ENCODE results near the gene PIGK.

Gene PIGK

DNA sequence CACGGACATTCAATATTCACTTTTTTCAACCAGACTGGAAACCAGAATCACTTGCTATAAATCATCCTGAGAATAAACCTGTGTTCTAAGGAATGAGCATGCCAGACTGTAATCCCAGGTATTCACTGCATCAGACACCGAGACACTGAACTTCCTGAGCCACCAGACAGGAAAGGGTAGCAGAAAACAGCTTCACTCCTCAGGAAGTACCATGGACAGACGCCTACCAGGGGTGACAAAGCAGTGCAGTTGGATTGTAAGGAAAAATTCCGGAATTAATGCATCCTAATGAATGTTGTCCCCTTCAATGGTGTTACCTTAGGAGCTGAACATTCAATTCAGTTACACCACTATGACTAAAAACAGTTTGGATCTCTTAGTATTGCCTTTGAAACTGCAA lies 156.1 kb downstream of the PIGK start:
- Histone ChIP-seq H3K4me3 (ENCODE audit: low read length) (no peak overlapping the region), H3K36me3 (ENCODE audit: insufficient read depth, low read length) (peaks cover 3% of the 10 kb centered on the region; the same call in 1 of the 2 replicates), H3K9me3 (ENCODE audit: insufficient read depth, low read depth, low read length) (no peaks in the 10 kb centered on the region), H3K9ac (ENCODE audit: low read depth, low read length) (no peak overlapping the region), H3K27me3 (ENCODE audit: insufficient read depth, low read length) (no peaks in the 10 kb centered on the region), H3K4me1 (ENCODE audit: insufficient read depth, low read length) (peaks cover 24% of the 10 kb centered on the region), H3K27ac (ENCODE audit: low read depth, low read length) (no peak overlapping the region)
- WGBS = 89% methylated on average over 4 of the region's 4 CpGs

DNA sequence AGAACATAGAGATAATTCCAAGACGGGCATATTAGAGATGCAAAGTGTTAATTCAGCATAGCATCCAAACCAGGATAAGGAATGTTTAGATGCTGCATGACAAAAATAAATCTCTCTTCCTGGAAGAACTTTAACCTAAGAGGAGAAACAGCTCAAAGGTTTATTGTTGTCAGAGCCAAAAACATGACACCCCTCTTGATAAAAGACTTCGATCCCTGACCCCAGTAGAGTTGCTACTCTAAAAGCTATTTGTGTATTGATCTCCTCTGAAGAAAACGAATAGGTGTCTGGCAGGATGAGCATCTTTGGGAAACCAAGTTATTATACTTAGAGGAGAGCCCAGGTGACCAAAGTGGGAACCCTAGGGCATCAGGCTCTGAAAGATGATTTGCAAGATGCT lies 158.1 kb downstream of the PIGK start:
- no peaks in the 10 kb centered on the region for H3K27me3 ChIP-seq (ENCODE audit: insufficient read depth, low read length)
- H3K36me3 ChIP-seq (ENCODE audit: insufficient read depth, low read length) = peaks cover 3% of the 10 kb centered on the region; the same call in 1 of the 2 replicates
- 96% methylated on average over 3 of the region's 3 CpGs for WGBS
- H3K4me1 ChIP-seq (ENCODE audit: insufficient read depth, low read length) = peaks cover 28% of the 10 kb centered on the region
- H3K9me3 ChIP-seq (ENCODE audit: insufficient read depth, low read depth, low read length) = no peaks in the 10 kb centered on the region
- no peak overlapping the region for H3K9ac ChIP-seq (ENCODE audit: low read depth, low read length)
- no peak overlapping the region for H3K4me3 ChIP-seq (ENCODE audit: low read length)
- H3K27ac ChIP-seq (ENCODE audit: low read depth, low read length) = no peak overlapping the region

DNA sequence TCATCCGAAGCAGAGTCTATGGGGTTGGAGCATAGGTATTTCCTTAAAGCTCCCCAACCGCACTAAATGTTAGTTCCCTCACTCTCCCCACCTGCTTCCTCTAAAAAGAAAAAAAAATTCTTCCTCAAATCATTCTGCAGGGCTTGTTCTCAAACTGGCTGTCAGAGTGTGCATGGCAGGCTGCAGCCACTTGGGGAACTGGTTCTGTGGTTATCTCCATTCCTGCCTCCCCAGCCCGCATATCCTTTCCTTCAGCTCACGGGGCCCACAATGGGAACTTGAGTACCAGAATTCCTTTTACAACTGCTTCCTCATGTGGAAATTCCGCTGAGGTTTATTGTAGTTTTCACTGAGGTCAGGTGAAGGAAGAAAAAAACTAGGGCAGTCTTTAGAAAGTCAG lies 159.2 kb downstream of the PIGK start:
- H3K4me1 ChIP-seq (ENCODE audit: insufficient read depth, low read length) = peaks cover 28% of the 10 kb centered on the region
- 60% methylated on average over 5 of the region's 5 CpGs for WGBS
- no peaks in the 10 kb centered on the region for H3K27me3 ChIP-seq (ENCODE audit: insufficient read depth, low read length)

DNA sequence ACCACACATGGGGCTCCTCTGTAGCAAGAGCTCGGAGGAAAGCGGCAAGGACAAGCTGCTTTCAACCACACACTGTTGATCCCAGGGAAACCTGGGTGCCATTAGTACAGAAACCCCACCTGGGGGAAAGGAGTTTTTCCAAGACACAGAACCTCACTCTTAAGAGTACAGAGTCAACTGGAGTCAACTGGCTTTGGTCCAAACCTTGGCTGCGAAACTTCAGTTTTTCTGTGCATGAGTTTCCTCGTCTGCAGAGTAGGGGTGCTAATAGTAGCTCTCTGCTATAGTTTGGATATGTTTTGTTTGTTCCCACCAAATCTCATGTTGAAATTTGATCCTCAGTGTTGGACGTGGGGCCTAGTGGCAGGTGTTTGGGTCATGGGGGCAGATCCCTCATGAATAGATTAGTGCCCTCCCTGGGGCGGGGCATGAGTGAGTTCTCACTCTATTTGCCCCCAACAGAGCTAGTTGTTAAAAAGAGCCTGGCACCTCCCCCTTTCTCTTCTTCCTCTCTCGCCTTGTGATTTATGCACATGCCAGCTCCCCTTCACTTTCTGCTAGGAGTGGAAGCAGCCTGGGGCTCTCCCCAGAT lies 161.1 kb downstream of the PIGK start:
- no peaks in the 10 kb centered on the region; the same call in 1 of the 2 replicates for H3K36me3 ChIP-seq (ENCODE audit: insufficient read depth, low read length)
- WGBS = 75% methylated on average over 7 of the region's 7 CpGs

More for the DNA sequence above, 159.2 kb downstream of the PIGK start:
- H3K9me3 ChIP-seq (ENCODE audit: insufficient read depth, low read depth, low read length) = no peaks in the 10 kb centered on the region
- peak overlapping the region; percentile 43; the same call in 1 of the 2 replicates for H3K27ac ChIP-seq (ENCODE audit: low read depth, low read length)
- H3K4me3 ChIP-seq (ENCODE audit: low read length) = no peak overlapping the region
- H3K9ac ChIP-seq (ENCODE audit: low read depth, low read length) = no peak overlapping the region
- peaks cover 3% of the 10 kb centered on the region; the same call in 1 of the 2 replicates for H3K36me3 ChIP-seq (ENCODE audit: insufficient read depth, low read length)

DNA sequence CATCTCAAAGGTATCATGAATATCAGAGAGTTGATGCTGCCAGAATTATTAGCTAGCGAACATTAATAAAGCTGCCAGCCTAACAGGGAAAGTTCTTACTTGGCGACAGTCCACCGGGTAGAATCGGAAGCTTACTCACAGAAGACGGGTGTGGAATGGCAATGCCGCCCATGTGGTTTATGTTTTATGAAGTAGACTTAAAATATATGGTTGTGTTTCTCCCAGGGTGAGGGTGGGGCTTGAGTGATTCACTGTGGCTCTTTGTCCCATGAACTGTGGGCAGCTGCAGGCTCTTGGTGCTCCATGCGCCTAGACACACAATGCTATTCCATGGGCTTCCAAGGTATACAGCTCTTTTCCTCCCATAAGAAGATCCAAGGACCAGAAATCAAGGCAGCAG lies 162.7 kb downstream of the PIGK start:
- Histone ChIP-seq H3K4me3 (ENCODE audit: low read length) (no peak overlapping the region), H3K4me1 (ENCODE audit: insufficient read depth, low read length) (peaks cover 28% of the 10 kb centered on the region), H3K9ac (ENCODE audit: low read depth, low read length) (no peak overlapping the region), H3K9me3 (ENCODE audit: insufficient read depth, low read depth, low read length) (no peaks in the 10 kb centered on the region), H3K27ac (ENCODE audit: low read depth, low read length) (no peak overlapping the region), H3K36me3 (ENCODE audit: insufficient read depth, low read length) (no peaks in the 10 kb centered on the region; the same call in 1 of the 2 replicates), H3K27me3 (ENCODE audit: insufficient read depth, low read length) (no peaks in the 10 kb centered on the region)
- WGBS = 97% methylated on average over 7 of the region's 7 CpGs

More for the DNA sequence above, 161.1 kb downstream of the PIGK start:
- Histone ChIP-seq H3K4me1 (ENCODE audit: insufficient read depth, low read length) (peaks cover 28% of the 10 kb centered on the region), H3K27ac (ENCODE audit: low read depth, low read length) (no peak overlapping the region), H3K9me3 (ENCODE audit: insufficient read depth, low read depth, low read length) (no peaks in the 10 kb centered on the region), H3K4me3 (ENCODE audit: low read length) (no peak overlapping the region), H3K9ac (ENCODE audit: low read depth, low read length) (no peak overlapping the region), H3K27me3 (ENCODE audit: insufficient read depth, low read length) (no peaks in the 10 kb centered on the region)

DNA sequence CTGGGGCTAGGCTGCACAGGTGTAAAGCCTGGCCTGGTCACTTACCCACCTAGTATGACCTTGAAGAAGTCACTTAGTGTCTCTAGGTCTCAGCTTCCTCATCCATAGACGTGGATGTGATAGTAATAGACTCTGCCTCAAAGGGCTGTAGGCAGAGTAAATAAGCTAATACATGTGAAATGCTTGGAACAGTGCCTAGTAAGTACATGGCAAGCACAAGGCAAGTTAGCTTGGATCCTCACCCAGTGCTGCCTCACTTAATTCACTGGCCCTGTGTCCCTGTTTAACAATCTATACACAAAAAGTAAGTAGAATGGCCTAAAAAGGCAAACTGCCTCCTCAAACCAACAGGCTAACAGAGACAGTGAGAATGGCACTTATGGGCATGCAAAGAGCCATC lies 167.8 kb downstream of the PIGK start:
- H3K4me3 ChIP-seq (ENCODE audit: low read length) = no peak overlapping the region
- no peak overlapping the region for H3K27ac ChIP-seq (ENCODE audit: low read depth, low read length)
- no peaks in the 10 kb centered on the region for H3K27me3 ChIP-seq (ENCODE audit: insufficient read depth, low read length)
- no peak overlapping the region for H3K9ac ChIP-seq (ENCODE audit: low read depth, low read length)
- 75% methylated on average over 1 of the region's 1 CpG for WGBS
- no peaks in the 10 kb centered on the region for H3K4me1 ChIP-seq (ENCODE audit: insufficient read depth, low read length)
- no peaks in the 10 kb centered on the region for H3K9me3 ChIP-seq (ENCODE audit: insufficient read depth, low read depth, low read length)
- no peaks in the 10 kb centered on the region; the same call in 1 of the 2 replicates for H3K36me3 ChIP-seq (ENCODE audit: insufficient read depth, low read length)

DNA sequence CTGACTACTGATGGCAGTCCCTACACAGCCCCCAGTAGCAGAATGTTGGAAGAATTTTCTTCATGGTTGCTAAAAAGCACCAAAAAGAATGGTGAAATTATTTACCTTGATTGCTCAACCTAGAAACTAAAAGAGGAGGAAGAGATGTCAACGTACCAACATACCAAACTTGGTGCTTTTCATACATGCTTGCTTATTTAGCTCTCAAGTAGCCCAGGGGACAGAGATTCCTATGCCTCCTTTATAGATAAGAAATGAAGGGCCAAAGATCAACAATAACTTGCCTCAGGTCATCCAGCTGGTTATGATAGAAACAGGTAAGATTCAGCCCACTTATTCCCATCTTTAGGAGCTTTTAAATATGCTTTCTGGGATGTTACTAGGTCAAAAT lies 170.6 kb downstream of the PIGK start:
- Histone ChIP-seq H3K9me3 (ENCODE audit: insufficient read depth, low read depth, low read length) (no peaks in the 10 kb centered on the region), H3K4me3 (ENCODE audit: low read length) (no peak overlapping the region), H3K27ac (ENCODE audit: low read depth, low read length) (no peak overlapping the region), H3K27me3 (ENCODE audit: insufficient read depth, low read length) (no peaks in the 10 kb centered on the region), H3K4me1 (ENCODE audit: insufficient read depth, low read length) (no peaks in the 10 kb centered on the region), H3K9ac (ENCODE audit: low read depth, low read length) (no peak overlapping the region), H3K36me3 (ENCODE audit: insufficient read depth, low read length) (no peaks in the 10 kb centered on the region; the same call in 1 of the 2 replicates)
- 100% methylated on average over 1 of the region's 1 CpG for WGBS

DNA sequence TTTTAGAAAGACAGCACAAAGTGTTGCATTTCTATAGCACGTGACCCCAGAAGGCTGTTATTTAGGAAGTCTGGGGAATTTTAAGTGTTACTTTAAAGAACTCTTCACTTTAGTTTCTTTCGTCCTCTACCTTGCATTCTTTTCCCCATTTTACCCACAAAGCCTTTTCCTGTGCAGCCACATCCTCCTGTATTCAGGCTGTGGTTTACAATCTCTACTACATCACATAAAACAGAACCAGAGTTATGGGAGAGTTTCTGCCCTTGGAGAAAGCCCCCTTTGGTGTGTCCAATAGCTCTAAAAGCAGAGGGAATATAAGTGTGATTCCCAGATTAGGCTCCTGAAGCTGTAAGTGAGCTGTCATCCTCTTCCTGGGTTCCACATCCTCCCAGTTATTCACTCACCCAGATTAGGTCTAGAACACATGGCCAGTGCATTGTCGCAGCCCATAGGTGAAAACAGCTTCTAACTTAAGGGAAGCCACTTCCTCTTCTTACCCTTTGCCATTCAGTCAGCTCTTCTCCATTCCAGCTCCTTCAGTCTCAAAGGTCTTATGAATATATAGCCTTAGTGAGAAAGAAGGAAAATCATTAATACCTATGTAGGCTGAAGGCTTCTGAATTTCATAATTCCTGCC lies 171.1 kb downstream of the PIGK start:
- Histone ChIP-seq H3K9me3 (ENCODE audit: insufficient read depth, low read depth, low read length) (no peaks in the 10 kb centered on the region), H3K27ac (ENCODE audit: low read depth, low read length) (no peak overlapping the region), H3K4me1 (ENCODE audit: insufficient read depth, low read length) (no peaks in the 10 kb centered on the region), H3K27me3 (ENCODE audit: insufficient read depth, low read length) (no peaks in the 10 kb centered on the region), H3K9ac (ENCODE audit: low read depth, low read length) (no peak overlapping the region), H3K4me3 (ENCODE audit: low read length) (no peak overlapping the region), H3K36me3 (ENCODE audit: insufficient read depth, low read length) (no peaks in the 10 kb centered on the region; the same call in 1 of the 2 replicates)
- WGBS = 92% methylated on average over 3 of the region's 3 CpGs

DNA sequence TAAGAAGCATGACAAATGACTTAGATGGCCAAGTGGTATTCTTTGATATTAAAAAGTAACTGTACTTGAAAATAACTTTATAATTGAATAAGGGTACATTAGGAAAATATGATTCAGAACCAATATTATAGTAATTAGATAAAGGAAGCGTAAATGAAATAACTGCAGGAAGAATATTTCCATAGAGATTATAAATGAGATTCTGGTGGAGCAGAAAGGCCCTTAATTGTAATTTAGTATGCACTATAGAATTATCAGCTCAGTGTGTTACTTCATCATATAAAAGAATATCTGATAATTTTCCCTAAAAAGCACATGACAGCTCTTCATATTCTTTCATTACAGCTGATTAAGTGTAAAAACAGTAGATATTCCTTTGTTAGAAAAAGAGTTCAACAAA lies 171.7 kb downstream of the PIGK start:
- no peak overlapping the region for H3K9ac ChIP-seq (ENCODE audit: low read depth, low read length)
- no CpG with 5 or more reads among the region's 1 CpG for WGBS
- H3K27me3 ChIP-seq (ENCODE audit: insufficient read depth, low read length) = no peaks in the 10 kb centered on the region
- H3K36me3 ChIP-seq (ENCODE audit: insufficient read depth, low read length) = no peaks in the 10 kb centered on the region; the same call in 1 of the 2 replicates
- no peak overlapping the region for H3K4me3 ChIP-seq (ENCODE audit: low read length)
- no peaks in the 10 kb centered on the region for H3K9me3 ChIP-seq (ENCODE audit: insufficient read depth, low read depth, low read length)
- no peaks in the 10 kb centered on the region for H3K4me1 ChIP-seq (ENCODE audit: insufficient read depth, low read length)
- no peak overlapping the region for H3K27ac ChIP-seq (ENCODE audit: low read depth, low read length)

DNA sequence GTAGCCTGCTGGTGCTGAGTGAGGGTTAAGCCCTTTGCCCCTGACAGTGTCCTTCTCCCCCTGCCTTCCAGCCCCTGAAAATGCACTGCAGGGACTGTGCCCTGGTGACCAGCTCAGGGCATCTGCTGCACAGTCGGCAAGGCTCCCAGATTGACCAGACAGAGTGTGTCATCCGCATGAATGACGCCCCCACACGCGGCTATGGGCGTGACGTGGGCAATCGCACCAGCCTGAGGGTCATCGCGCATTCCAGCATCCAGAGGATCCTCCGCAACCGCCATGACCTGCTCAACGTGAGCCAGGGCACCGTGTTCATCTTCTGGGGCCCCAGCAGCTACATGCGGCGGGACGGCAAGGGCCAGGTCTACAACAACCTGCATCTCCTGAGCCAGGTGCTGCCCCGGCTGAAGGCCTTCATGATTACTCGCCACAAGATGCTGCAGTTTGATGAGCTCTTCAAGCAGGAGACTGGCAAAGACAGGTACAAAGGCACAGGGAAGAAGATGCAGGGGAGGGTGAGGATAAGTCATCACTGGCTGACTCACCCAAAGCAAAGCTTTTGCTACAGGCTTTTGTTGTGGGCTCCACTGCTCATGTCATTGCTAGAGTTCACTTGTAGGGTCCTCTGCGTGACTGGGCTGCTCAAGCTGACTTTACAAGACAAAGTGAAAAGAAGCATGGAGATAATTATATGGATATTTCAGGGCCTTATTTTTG lies 174.9 kb downstream of the PIGK start:
- H3K36me3 ChIP-seq (ENCODE audit: insufficient read depth, low read length) = no peaks in the 10 kb centered on the region
- H3K4me3 ChIP-seq (ENCODE audit: low read length) = no peak overlapping the region
- no peak overlapping the region for H3K27ac ChIP-seq (ENCODE audit: low read depth, low read length)
- no peaks in the 10 kb centered on the region for H3K4me1 ChIP-seq (ENCODE audit: insufficient read depth, low read length)
- no peak overlapping the region for H3K9ac ChIP-seq (ENCODE audit: low read depth, low read length)
- no peaks in the 10 kb centered on the region for H3K27me3 ChIP-seq (ENCODE audit: insufficient read depth, low read length)
- no peaks in the 10 kb centered on the region for H3K9me3 ChIP-seq (ENCODE audit: insufficient read depth, low read depth, low read length)
- 94% methylated on average over 20 of the region's 20 CpGs for WGBS

DNA sequence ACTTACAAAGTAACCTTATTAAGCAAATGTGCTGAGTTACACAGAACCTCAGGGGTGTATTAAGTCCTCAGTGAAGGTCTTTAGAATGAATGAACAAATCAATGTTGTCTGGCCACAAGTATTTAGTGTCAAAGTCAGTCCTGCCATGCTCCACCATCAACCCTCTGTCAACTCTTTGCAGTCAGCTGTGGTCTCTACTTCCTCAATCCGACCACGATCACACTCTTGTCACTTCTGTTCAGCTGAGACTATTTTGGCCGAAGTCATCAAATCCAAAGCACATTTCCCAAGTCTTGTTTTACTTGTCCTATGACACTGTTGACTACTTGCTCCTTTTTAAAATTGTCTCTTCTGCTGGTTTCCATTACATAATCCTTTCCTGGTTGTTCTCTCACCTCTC lies 178.4 kb downstream of the PIGK start:
- WGBS = 96% methylated on average over 3 of the region's 3 CpGs
- no peaks in the 10 kb centered on the region for H3K4me1 ChIP-seq (ENCODE audit: insufficient read depth, low read length)
- no peaks in the 10 kb centered on the region for H3K9me3 ChIP-seq (ENCODE audit: insufficient read depth, low read depth, low read length)
- no peak overlapping the region for H3K4me3 ChIP-seq (ENCODE audit: low read length)
- H3K36me3 ChIP-seq (ENCODE audit: insufficient read depth, low read length) = no peaks in the 10 kb centered on the region
- H3K27me3 ChIP-seq (ENCODE audit: insufficient read depth, low read length) = no peaks in the 10 kb centered on the region
- H3K27ac ChIP-seq (ENCODE audit: low read depth, low read length) = no peak overlapping the region
- no peak overlapping the region for H3K9ac ChIP-seq (ENCODE audit: low read depth, low read length)
